WTC11 (cell line): ENCODE measurements around the gene GRIN2A.

ENCODE experiments used
- CREM ChIP-seq: sonication (generic); formaldehyde crosslinking; IDR thresholded peaks from 2 replicates; pipeline ENCODE4 v1.8.1; 2022; ENCODE audit warnings: mild to moderate bottlenecking, missing genetic modification reagents, moderate library complexity
- CTCF ChIP-seq: fragments of 200-600 bp; IDR thresholded peaks from 2 replicates; pipeline ENCODE4 v1.8.0; 2022; ENCODE audit warnings: antibody characterized with exemption
- ETV6 ChIP-seq: sonication (generic); formaldehyde crosslinking; IDR thresholded peaks from 2 replicates; pipeline ENCODE4 v1.8.1; 2022; ENCODE audit warnings: mild to moderate bottlenecking, missing genetic modification reagents
- GRHL2 ChIP-seq: fragments of 250-450 bp; sonication (Bioruptor Pico); IDR thresholded peaks from 2 replicates; pipeline ENCODE4 v1.8.0; 2022; ENCODE audit warnings: mild to moderate bottlenecking, moderate library complexity; ENCODE audit not compliant: insufficient replicate concordance, severe bottlenecking
- HMGXB4 ChIP-seq: sonication (generic); formaldehyde crosslinking; IDR thresholded peaks from 2 replicates; pipeline ENCODE4 v1.8.1; 2023; ENCODE audit warnings: mild to moderate bottlenecking, moderate library complexity, missing genetic modification reagents
- IRF1 ChIP-seq: sonication (generic); formaldehyde crosslinking; IDR thresholded peaks from 2 replicates; pipeline ENCODE4 v1.8.0; 2023; ENCODE audit warnings: missing genetic modification reagents
- JUN ChIP-seq: sonication (generic); formaldehyde crosslinking; IDR thresholded peaks from 2 replicates; pipeline ENCODE4 v1.8.0; 2023; ENCODE audit warnings: mild to moderate bottlenecking, missing genetic modification reagents
- NFYB ChIP-seq: sonication (generic); formaldehyde crosslinking; conservative IDR thresholded peaks from 2 replicates; pipeline ENCODE4 v1.8.0; 2022; ENCODE audit warnings: low read depth, missing genetic modification reagents
- ZNF121 ChIP-seq: sonication (generic); formaldehyde crosslinking; IDR thresholded peaks from 2 replicates; pipeline ENCODE4 v1.8.0; 2023; ENCODE audit warnings: missing genetic modification reagents
- ZNF512 ChIP-seq: sonication (generic); formaldehyde crosslinking; IDR thresholded peaks from 2 replicates; pipeline ENCODE4 v1.8.1; 2022; ENCODE audit warnings: missing genetic modification reagents, borderline replicate concordance

GRCh38 chr16:9908613-9909012 is 273.6 kb downstream of the GRIN2A start:
- no peak for TF ChIP-seq CTCF
- TF ChIP-seq ZNF121 (CRISPR knock-in tag): no peak
- TF ChIP-seq CREM (CRISPR knock-in tag): no peak
- TF ChIP-seq IRF1 (CRISPR knock-in tag): no peak
- no peak for TF ChIP-seq NFYB (CRISPR knock-in tag)
- no peak for TF ChIP-seq JUN (CRISPR knock-in tag)
- no peak for TF ChIP-seq HMGXB4 (CRISPR knock-in tag)
- TF ChIP-seq ETV6 (CRISPR knock-in tag): no peak
- no peak for TF ChIP-seq GRHL2
- TF ChIP-seq ZNF512 (CRISPR knock-in tag): no peak
